GM12878 (cell line): ENCODE results near the gene FAM234B. TPM values are rescaled to one million over a fixed set of nuclear protein-coding genes. Genes with fewer than 3 reads are reported as not detected.

Experiments
- ATAC-seq: fragments of 200-7000 bp; cut with Tn5 transposase; 3 replicates; pipeline ENCODE4 v1.9.1; 2020; ENCODE audit warnings: mild to moderate bottlenecking, moderate library complexity
- BruUV-seq: library from RNA; stranded (reverse); fragments of 400-500 nt; replicated peaks from 2 replicates; lab custom pipeline; 2021; lab: Mats Ljungman, UMichigan
- CTCF ChIA-PET: fragments of 300-600 bp; sonication (Branson Sonifier 250); formaldehyde crosslinking; extraction: SDS; loops from one replicate; lab custom pipeline; 2021; ENCODE audit warnings: inconsistent platforms; lab: Yijun Ruan, JAX
- POLR2A ChIA-PET: fragments of 350-600 bp; formaldehyde crosslinking; extraction: SDS; loops from one replicate; lab custom pipeline; 2021; ENCODE audit warnings: inconsistent platforms; lab: Charles Lee
- RAD21 ChIA-PET: fragments of 300-600 bp; sonication (Branson Sonifier 250); formaldehyde crosslinking; loops from one replicate; lab custom pipeline; 2023; ENCODE audit warnings: antibody characterized with exemption; ENCODE audit not compliant: unreplicated experiment; lab: Charles Lee
- SMC1A ChIA-PET: fragments of 300-600 bp; sonication (Branson Sonifier 250); formaldehyde crosslinking; loops from one replicate; lab custom pipeline; 2023; ENCODE audit not compliant: unreplicated experiment, uncharacterized antibody; lab: Charles Lee
- DNase-seq: peaks from one replicate; pipeline ENCODE4 v3.0.0-alpha.2; 2011; ENCODE audit warnings: low read depth, low spot score
- FAIRE-seq: peaks from 3 replicates; lab custom pipeline; 2011; peaks lifted over from hg19 to GRCh38; lab: Jason Lieb, UNC
- H2AFZ ChIP-seq: 2 replicates; pipeline ENCODE4 v1.6.0; 2011; ENCODE audit warnings: low read depth, low read length, control low read depth; ENCODE audit not compliant: control insufficient read depth
- H3K27ac ChIP-seq: 2 replicates; pipeline ENCODE4 v1.5.1; 2011; ENCODE audit warnings: control low read depth; ENCODE audit not compliant: control insufficient read depth, insufficient read depth
- H3K27me3 ChIP-seq, 2 experiments: replicated peaks in 1 of 2; 2 replicates each; pipeline versions ENCODE4 v1.6.0 to v1.6.1; 2011; ENCODE audit warnings: low read length in 1 of 2; ENCODE audit not compliant: control insufficient read depth in 2 of 2, insufficient read depth in 2 of 2
- H3K36me3 ChIP-seq, 2 experiments: 2 replicates each; pipeline ENCODE4 v1.5.1; 2011; ENCODE audit warnings: low read length in 1 of 2; ENCODE audit not compliant: control insufficient read depth in 2 of 2, insufficient read depth in 2 of 2
- H3K4me1 ChIP-seq: 2 replicates; pipeline ENCODE4 v1.6.1; 2011; ENCODE audit warnings: mild to moderate bottlenecking, low read length, moderate library complexity, mixed read lengths; ENCODE audit not compliant: control insufficient read depth, insufficient read depth
- H3K4me2 ChIP-seq: 2 replicates; pipeline ENCODE4 v1.6.0; 2011; ENCODE audit warnings: control low read depth; ENCODE audit not compliant: control insufficient read depth, insufficient read depth
- H3K4me3 ChIP-seq: fragments of 200-600 bp; sonication (generic); 2 replicates; pipeline ENCODE4 v1.5.1; 2016
- H3K79me2 ChIP-seq: 2 replicates; pipeline ENCODE4 v1.6.0; 2011; ENCODE audit warnings: low read length; ENCODE audit not compliant: control insufficient read depth, insufficient read depth
- H3K9ac ChIP-seq: 2 replicates; pipeline ENCODE4 v1.8.0; 2011; ENCODE audit warnings: low read length, control low read depth, mixed read lengths; ENCODE audit not compliant: control insufficient read depth, insufficient read depth
- H3K9me3 ChIP-seq: replicated peaks from 3 replicates; pipeline ENCODE4 v1.5.1; 2011; ENCODE audit warnings: mild to moderate bottlenecking, low read length; ENCODE audit not compliant: control insufficient read depth, insufficient read depth
- H4K20me1 ChIP-seq: 2 replicates; pipeline ENCODE4 v1.6.0; 2011; ENCODE audit not compliant: control insufficient read depth, insufficient read depth
- CBX3 ChIP-seq: fragments of 200-600 bp; sonication (generic); IDR thresholded peaks from 2 replicates; pipeline ENCODE4 v1.6.1; 2016; ENCODE audit warnings: low read depth, borderline replicate concordance
- CBX5 ChIP-seq: sonication (generic); IDR thresholded peaks from 2 replicates; pipeline ENCODE4 v1.6.1; 2016; ENCODE audit warnings: low read depth, moderate library complexity, mild to moderate bottlenecking, inconsistent platforms
- CEBPB ChIP-seq, 2 experiments: fragments of 150-350 bp in 1 of 2; IDR thresholded peaks; 2 replicates each; pipeline ENCODE4 v1.6.1; 2012 to 2014; ENCODE audit warnings: low read depth in 2 of 2, low read length in 2 of 2, borderline replicate concordance in 1 of 2, inconsistent platforms in 1 of 2
- HDGF ChIP-seq: fragments of 450-650 bp; IDR thresholded peaks from 2 replicates; pipeline ENCODE4 v1.6.1; 2016; ENCODE audit warnings: antibody characterized with exemption
- JUNB ChIP-seq: IDR thresholded peaks from 2 replicates; pipeline ENCODE4 v1.6.1; 2016; ENCODE audit warnings: antibody characterized with exemption, mild to moderate bottlenecking
- KAT2A ChIP-seq: conservative IDR thresholded peaks from 2 replicates; pipeline ENCODE4 v1.6.1; 2011; ENCODE audit warnings: low read depth, low read length; ENCODE audit not compliant: control insufficient read depth
- NR2C1 ChIP-seq: fragments of 450-650 bp; IDR thresholded peaks from 2 replicates; pipeline ENCODE4 v1.6.1; 2017; ENCODE audit warnings: antibody characterized with exemption, mild to moderate bottlenecking, moderate library complexity
- NR2C2 ChIP-seq: IDR thresholded peaks from 2 replicates; pipeline ENCODE4 v1.6.1; 2011; ENCODE audit warnings: borderline replicate concordance, low read depth; ENCODE audit not compliant: control insufficient read depth, insufficient read length
- YY1 ChIP-seq: IDR thresholded peaks from 2 replicates; pipeline ENCODE4 v1.6.1; 2011; ENCODE audit warnings: low read depth, mild to moderate bottlenecking, low read length
- WGBS: methylation state at CpG from one replicate; pipeline ENCODE4 v1.1.6; 2016; ENCODE audit warnings: low lambda C conversion rate; ENCODE audit not compliant: insufficient replicate concordance, insufficient coverage; ENCODE audit errors: missing lambda C conversion rate; 5-methylcytosine and 5-hydroxymethylcytosine counted together
- in situ Hi-C: fragments of 300-500 bp; cut with MboI; formaldehyde crosslinking; loops from 9 replicates; pipeline ENCODE4 v1.14.3; 2018; ENCODE audit warnings: mixed read lengths
- intact Hi-C: fragments of 100-400 bp; cut with micrococcal nuclease; formaldehyde crosslinking; loops from one replicate; pipeline ENCODE4 v1.14.2; 2022; ENCODE audit not compliant: unreplicated experiment
- polyA plus RNA-seq, 11 experiments: library from polyadenylated mRNA; depleted of rRNA in 4 of 11; unstranded in 6 of 11; stranded (reverse) in 5 of 11; fragments of >200 nt; fragmentation: Nextera tagmentation in 4 of 11; fragmentation: Illumina TruSeq in 1 of 11; extraction: Ambion mirVana in 4 of 11; extraction: Trizol in 1 of 11; gene quantifications; 1 replicate in 1 of 11; 2 replicates in 10 of 11; pipeline versions ENCODE4 v1.2.1 to v1.2.3, GENCODE V29; 2011 to 2016; ENCODE audit warnings: inconsistent platforms in 2 of 11, missing spikeins in 2 of 11, low read depth in 1 of 11
- total RNA-seq, 4 experiments: library from RNA; depleted of rRNA in 3 of 4; stranded (reverse); fragments of >200 nt in 3 of 4; fragmentation: Illumina TruSeq in 1 of 4; extraction: Trizol in 1 of 4; gene quantifications; 2 replicates each; pipeline versions ENCODE4 v1.2.1 to v1.2.3, GENCODE V29; 2013 to 2021
- TF ChIP-seq, protein P1 (sequence below): fragments of 450-650 bp; IDR thresholded peaks from 2 replicates; pipeline ENCODE4 v1.6.1; 2017; ENCODE audit warnings: mild to moderate bottlenecking
- TF ChIP-seq, protein P2 (sequence below): fragments of 150-350 bp; IDR thresholded peaks from 2 replicates; pipeline ENCODE4 v1.6.1; 2016; ENCODE audit warnings: low read depth, low read length
- TF ChIP-seq, protein P3 (sequence below): IDR thresholded peaks from 2 replicates; pipeline ENCODE4 v1.6.1; 2011; ENCODE audit warnings: low read depth, mild to moderate bottlenecking, low read length, moderate library complexity, borderline replicate concordance; ENCODE audit errors: extremely low read depth

Gene FAM234B
- total and polyA plus RNA-seq, 10 of the 15 experiments (the other 5 are each of a cell fraction or from before 2014, with no cell fraction given): 0.09 to 2.8 (median 0.18) TPM

- 88% methylated on average over 1 of the region's 1 CpG for WGBS
- no peak overlapping the region for H3K9ac ChIP-seq
- no peaks in the 10 kb centered on the region for H4K20me1 ChIP-seq
- in situ Hi-C loops: no loop called here
- intact Hi-C loops: no loop called here
- H3K4me1 ChIP-seq: no peaks in the 10 kb centered on the region
- no TSS peak for BruUV-seq
- ChIA-PET RAD21 (no interaction called here), CTCF (no interaction called here), SMC1A (interaction anchor here (0.8 to 1.3 kb wide), 2 partner anchors 110 to 186 kb away, joined by 3 to 4 read pairs; no protein-coding TSS in a partner anchor), POLR2A (no interaction called here)
- H3K79me2 ChIP-seq: no peaks in the 10 kb centered on the region
- no peaks in the 10 kb centered on the region for H3K9me3 ChIP-seq
- peaks cover under 1 to 7% of the 10 kb centered on the region in 2 experiments; a peak in 3 of 4 replicates for H3K27me3 ChIP-seq
- TF ChIP-seq KAT2A: no peak
- no peak for ATAC-seq
- no peak overlapping the region for H2AFZ ChIP-seq
- no peaks in the 10 kb centered on the region for H3K36me3 ChIP-seq
- no peak overlapping the region for H3K27ac ChIP-seq
- no peak for FAIRE-seq
- no peak overlapping the region for H3K4me3 ChIP-seq
- no peak overlapping the region for H3K4me2 ChIP-seq
- DNase-seq: no peak
Measured at GRCh38 chr12:13026286-13026685, 17.9 kb upstream of the FAM234B start.

DNA sequence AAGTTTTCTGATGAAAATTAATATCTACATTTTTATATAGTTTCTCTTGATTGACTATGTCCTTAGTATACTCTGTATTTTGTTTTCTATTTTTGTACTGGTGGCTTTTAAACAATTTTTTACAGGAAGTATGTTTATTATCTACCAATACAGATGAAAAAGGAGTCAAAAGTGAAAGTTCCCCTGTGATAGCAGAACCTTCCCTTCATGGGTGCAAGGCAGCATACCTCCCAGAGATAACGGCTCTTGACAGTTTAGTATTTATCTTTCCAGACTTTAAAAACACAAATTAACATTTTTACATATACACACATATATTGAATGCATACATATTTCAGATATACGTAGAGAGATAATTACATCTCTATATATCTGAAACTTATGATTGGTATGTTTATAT is 17.1 kb upstream of the FAM234B start:
- no peak overlapping the region for H3K4me2 ChIP-seq
- RAD21 ChIA-PET: no interaction called here
- in situ Hi-C loops (no loop called here), intact Hi-C loops (no loop called here)
- 20% methylated on average over 2 of the region's 2 CpGs for WGBS
- peaks cover 2 to 7% of the 10 kb centered on the region in 2 experiments; a peak in 3 of 4 replicates for H3K27me3 ChIP-seq
- no TSS peak for BruUV-seq
- CTCF ChIA-PET: no interaction called here
- no peaks in the 10 kb centered on the region for H3K4me1 ChIP-seq
- no peak overlapping the region for H2AFZ ChIP-seq
- POLR2A ChIA-PET: interaction anchor here (0.5 kb wide), 1 partner anchor 11 kb away, joined by 3 read pairs; no protein-coding TSS in a partner anchor
- SMC1A ChIA-PET: interaction anchor here (1.3 kb wide), 1 partner anchor 111 kb away, joined by 4 read pairs; no protein-coding TSS in a partner anchor
- H3K79me2 ChIP-seq: no peaks in the 10 kb centered on the region
- H3K4me3 ChIP-seq: no peak overlapping the region
- H3K9me3 ChIP-seq: no peaks in the 10 kb centered on the region
- H3K9ac ChIP-seq: no peak overlapping the region
- FAIRE-seq: no peak
- no peak overlapping the region for H3K27ac ChIP-seq
- H3K36me3 ChIP-seq: no peaks in the 10 kb centered on the region
- no peak for DNase-seq
- no peaks in the 10 kb centered on the region for H4K20me1 ChIP-seq
- ATAC-seq: no peak
- TF ChIP-seq CBX5: no peak
- TF ChIP-seq NR2C2: no peak
- TF ChIP-seq, protein P1, sequence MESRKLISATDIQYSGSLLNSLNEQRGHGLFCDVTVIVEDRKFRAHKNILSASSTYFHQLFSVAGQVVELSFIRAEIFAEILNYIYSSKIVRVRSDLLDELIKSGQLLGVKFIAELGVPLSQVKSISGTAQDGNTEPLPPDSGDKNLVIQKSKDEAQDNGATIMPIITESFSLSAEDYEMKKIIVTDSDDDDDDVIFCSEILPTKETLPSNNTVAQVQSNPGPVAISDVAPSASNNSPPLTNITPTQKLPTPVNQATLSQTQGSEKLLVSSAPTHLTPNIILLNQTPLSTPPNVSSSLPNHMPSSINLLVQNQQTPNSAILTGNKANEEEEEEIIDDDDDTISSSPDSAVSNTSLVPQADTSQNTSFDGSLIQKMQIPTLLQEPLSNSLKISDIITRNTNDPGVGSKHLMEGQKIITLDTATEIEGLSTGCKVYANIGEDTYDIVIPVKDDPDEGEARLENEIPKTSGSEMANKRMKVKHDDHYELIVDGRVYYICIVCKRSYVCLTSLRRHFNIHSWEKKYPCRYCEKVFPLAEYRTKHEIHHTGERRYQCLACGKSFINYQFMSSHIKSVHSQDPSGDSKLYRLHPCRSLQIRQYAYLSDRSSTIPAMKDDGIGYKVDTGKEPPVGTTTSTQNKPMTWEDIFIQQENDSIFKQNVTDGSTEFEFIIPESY: no peak
- no peak for TF ChIP-seq YY1
- TF ChIP-seq, protein P2, sequence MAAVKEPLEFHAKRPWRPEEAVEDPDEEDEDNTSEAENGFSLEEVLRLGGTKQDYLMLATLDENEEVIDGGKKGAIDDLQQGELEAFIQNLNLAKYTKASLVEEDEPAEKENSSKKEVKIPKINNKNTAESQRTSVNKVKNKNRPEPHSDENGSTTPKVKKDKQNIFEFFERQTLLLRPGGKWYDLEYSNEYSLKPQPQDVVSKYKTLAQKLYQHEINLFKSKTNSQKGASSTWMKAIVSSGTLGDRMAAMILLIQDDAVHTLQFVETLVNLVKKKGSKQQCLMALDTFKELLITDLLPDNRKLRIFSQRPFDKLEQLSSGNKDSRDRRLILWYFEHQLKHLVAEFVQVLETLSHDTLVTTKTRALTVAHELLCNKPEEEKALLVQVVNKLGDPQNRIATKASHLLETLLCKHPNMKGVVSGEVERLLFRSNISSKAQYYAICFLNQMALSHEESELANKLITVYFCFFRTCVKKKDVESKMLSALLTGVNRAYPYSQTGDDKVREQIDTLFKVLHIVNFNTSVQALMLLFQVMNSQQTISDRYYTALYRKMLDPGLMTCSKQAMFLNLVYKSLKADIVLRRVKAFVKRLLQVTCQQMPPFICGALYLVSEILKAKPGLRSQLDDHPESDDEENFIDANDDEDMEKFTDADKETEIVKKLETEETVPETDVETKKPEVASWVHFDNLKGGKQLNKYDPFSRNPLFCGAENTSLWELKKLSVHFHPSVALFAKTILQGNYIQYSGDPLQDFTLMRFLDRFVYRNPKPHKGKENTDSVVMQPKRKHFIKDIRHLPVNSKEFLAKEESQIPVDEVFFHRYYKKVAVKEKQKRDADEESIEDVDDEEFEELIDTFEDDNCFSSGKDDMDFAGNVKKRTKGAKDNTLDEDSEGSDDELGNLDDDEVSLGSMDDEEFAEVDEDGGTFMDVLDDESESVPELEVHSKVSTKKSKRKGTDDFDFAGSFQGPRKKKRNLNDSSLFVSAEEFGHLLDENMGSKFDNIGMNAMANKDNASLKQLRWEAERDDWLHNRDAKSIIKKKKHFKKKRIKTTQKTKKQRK: no peak
- TF ChIP-seq NR2C1: no peak
- TF ChIP-seq, protein P3, sequence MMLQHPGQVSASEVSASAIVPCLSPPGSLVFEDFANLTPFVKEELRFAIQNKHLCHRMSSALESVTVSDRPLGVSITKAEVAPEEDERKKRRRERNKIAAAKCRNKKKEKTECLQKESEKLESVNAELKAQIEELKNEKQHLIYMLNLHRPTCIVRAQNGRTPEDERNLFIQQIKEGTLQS: no peak
- no peak for TF ChIP-seq CEBPB (IDR thresholded peaks at IDR 0.05; ENCODE audit: borderline replicate concordance in 1 of 2, low read depth in 2 of 2, low read length in 2 of 2)
- no peak for TF ChIP-seq JUNB
- TF ChIP-seq HDGF: no peak
- no peak for TF ChIP-seq CBX3
